Sigmoid colon (tissue), 7 donors: ENCODE data around the gene IL36B. TPM values are rescaled to one million over a fixed set of nuclear protein-coding genes. Genes with fewer than 3 reads are reported as not detected.

Experiments
- DNase-seq: peaks from one replicate; pipeline ENCODE4 v3.0.0-alpha.2; 2019
- H3K27ac ChIP-seq, 4 donors: fragments of 200-600 bp; sonication (generic); one replicate each; pipeline ENCODE4 v1.5.1; 2016 to 2019; ENCODE audit warnings: mild to moderate bottlenecking in 1 of 4
- H3K27me3 ChIP-seq, 3 donors: fragments of 200-600 bp; sonication (generic); one replicate each; pipeline ENCODE4 v1.5.1; 2019; ENCODE audit warnings: mild to moderate bottlenecking in 1 of 3
- H3K36me3 ChIP-seq, 4 donors: fragments of 200-600 bp; sonication (generic); one replicate each; pipeline ENCODE4 v1.5.1; 2016 to 2019
- H3K4me1 ChIP-seq, 4 donors: fragments of 200-600 bp; sonication (generic); one replicate each; pipeline ENCODE4 v1.5.1; 2017 to 2019
- H3K4me3 ChIP-seq, 4 donors: fragments of 200-600 bp; sonication (generic); one replicate each; pipeline ENCODE4 v1.5.1; 2017 to 2019; ENCODE audit warnings: mild to moderate bottlenecking in 2 of 4, moderate library complexity in 1 of 4
- H3K9me3 ChIP-seq, 4 donors: fragments of 200-600 bp in 3 of 4; sonication (generic) in 3 of 4; one replicate each; pipeline versions ENCODE4 v1.5.1 to v1.6.1; 2013 to 2019
- CTCF ChIP-seq, 4 experiments: fragments of 450-650 bp in 3 of 4; fragments of 200-600 bp in 1 of 4; IDR thresholded peaks; one replicate each; pipeline ENCODE4 v1.5.1; 2016 to 2019; ENCODE audit warnings: antibody characterized with exemption in 4 of 4, mild to moderate bottlenecking in 3 of 4, moderate library complexity in 2 of 4
- EP300 ChIP-seq, 4 donors: sonication (generic); formaldehyde crosslinking; IDR thresholded peaks; one replicate each; pipeline ENCODE4 v1.6.1; 2017; ENCODE audit warnings: antibody characterized with exemption in 4 of 4
- POLR2A ChIP-seq, 2 donors: fragments of 450-650 bp; IDR thresholded peaks; one replicate each; pipeline ENCODE4 v1.6.1; 2016; ENCODE audit warnings: antibody characterized with exemption in 2 of 2, mild to moderate bottlenecking in 2 of 2, moderate library complexity in 2 of 2
- POLR2AphosphoS5 ChIP-seq, 4 donors: sonication (generic); formaldehyde crosslinking; IDR thresholded peaks; one replicate each; pipeline ENCODE4 v1.6.1; 2017; ENCODE audit warnings: antibody characterized with exemption in 4 of 4
- WGBS, 2 donors: extraction: QIAGEN DNeasy Blood & Tissue Kit; methylation state at CpG; one replicate each; pipeline ENCODE4 v1.1.7; 2013; 5-methylcytosine and 5-hydroxymethylcytosine counted together
- intact Hi-C: fragments of 100-400 bp; cut with DNase I; formaldehyde crosslinking; loops from one replicate; pipeline ENCODE4 v1.15.1; 2023
- polyA plus RNA-seq, 3 donors: library from polyadenylated mRNA; stranded (reverse); fragments of 200-250 nt; gene quantifications; one replicate each; pipeline ENCODE4 v1.2.3, GENCODE V29; 2013
- total RNA-seq, 4 donors: library from RNA; depleted of rRNA; stranded (reverse); fragments of >200 nt; gene quantifications; one replicate each; pipeline ENCODE4 v1.1.0, GENCODE V29; 2016
- donor health status: healthy with polysubstance abuse.
- donor health status: Bipolar disorder and iron deficiency.
- donor health status: healthy.

IL36B gene
- total and polyA plus RNA-seq, 7 donors: not detected

GRCh38 chr2:113002677-113003076, 50.0 kb downstream of the IL36B start:
- no peaks in the 10 kb centered on the region for H3K36me3 ChIP-seq
- H3K27me3 ChIP-seq: no peaks in the 10 kb centered on the region
- DNase-seq: no peak
- 75 to 78% methylated on average over 2 of the region's 2 CpGs for WGBS, 2 donors
- H3K4me1 ChIP-seq: no peaks in the 10 kb centered on the region
- no peak overlapping the region for H3K4me3 ChIP-seq
- no peak for TF ChIP-seq POLR2AphosphoS5 (IDR thresholded peaks at IDR 0.05)
- TF ChIP-seq CTCF (IDR thresholded peaks at IDR 0.05): no peak
- no peak for TF ChIP-seq EP300 (IDR thresholded peaks at IDR 0.05)
- no peak for TF ChIP-seq POLR2A (IDR thresholded peaks at IDR 0.05)
- peaks cover 0 to 13% (median 4%) of the 10 kb centered on the region in 4 donors for H3K9me3 ChIP-seq
- H3K27ac ChIP-seq: no peak overlapping the region
- intact Hi-C loops: no loop called here

- H3K4me3 ChIP-seq: no peak overlapping the region
- intact Hi-C loops: no loop called here
Observed at GRCh38 chr2:113000436-113000835, 52.2 kb downstream of the IL36B start.

GRCh38 chr2:112997151-112997550, 55.5 kb downstream of the IL36B start:
- 69 to 78% methylated on average over 1 of the region's 1 CpG for WGBS, 2 donors

More at GRCh38 chr2:113000436-113000835, 52.2 kb downstream of the IL36B start:
- no peak for DNase-seq
- no peaks in the 10 kb centered on the region for H3K27me3 ChIP-seq
- peaks cover 0 to 13% (median 4%) of the 10 kb centered on the region in 4 donors for H3K9me3 ChIP-seq
- WGBS, 2 donors: 61 to 89% methylated on average over 1 of the region's 1 CpG
- no peaks in the 10 kb centered on the region for H3K36me3 ChIP-seq
- H3K27ac ChIP-seq: no peak overlapping the region
- TF ChIP-seq CTCF (IDR thresholded peaks at IDR 0.05): no peak
- H3K4me1 ChIP-seq: no peaks in the 10 kb centered on the region

GRCh38 chr2:112996635-112997034, 56.0 kb downstream of the IL36B start:
- Histone ChIP-seq H3K27ac (no peak overlapping the region), H3K36me3 (no peaks in the 10 kb centered on the region), H3K27me3 (no peaks in the 10 kb centered on the region), H3K4me1 (no peaks in the 10 kb centered on the region), H3K9me3 (peaks cover 0 to 16% (median 12%) of the 10 kb centered on the region in 4 donors), H3K4me3 (no peak overlapping the region)
- DNase-seq: no peak
- intact Hi-C loops: no loop called here
- TF ChIP-seq POLR2A (IDR thresholded peaks at IDR 0.05) (no peak), CTCF (IDR thresholded peaks at IDR 0.05) (no peak), POLR2AphosphoS5 (IDR thresholded peaks at IDR 0.05) (no peak), EP300 (IDR thresholded peaks at IDR 0.05) (no peak)
- 43 to 72% methylated on average over 6 of the region's 6 CpGs for WGBS, 2 donors

More at GRCh38 chr2:112997151-112997550, 55.5 kb downstream of the IL36B start:
- H3K27ac ChIP-seq: no peak overlapping the region
- H3K4me1 ChIP-seq: no peaks in the 10 kb centered on the region
- peaks cover 0 to 13% (median 10%) of the 10 kb centered on the region in 4 donors for H3K9me3 ChIP-seq
- intact Hi-C loops: no loop called here
- H3K4me3 ChIP-seq: no peak overlapping the region
- H3K27me3 ChIP-seq: no peaks in the 10 kb centered on the region
- no peak for TF ChIP-seq POLR2A (IDR thresholded peaks at IDR 0.05)
- TF ChIP-seq POLR2AphosphoS5 (IDR thresholded peaks at IDR 0.05): no peak
- no peak for TF ChIP-seq CTCF (IDR thresholded peaks at IDR 0.05)
- no peak for TF ChIP-seq EP300 (IDR thresholded peaks at IDR 0.05)
- no peak for DNase-seq
- no peaks in the 10 kb centered on the region for H3K36me3 ChIP-seq

- Histone ChIP-seq H3K36me3 (no peaks in the 10 kb centered on the region), H3K27me3 (no peaks in the 10 kb centered on the region)
- WGBS, 2 donors: 83 to 87% methylated on average over 14 of the region's 14 CpGs
Observed at GRCh38 chr2:112995346-112995920, 57.2 kb downstream of the IL36B start.

More at GRCh38 chr2:112995346-112995920, 57.2 kb downstream of the IL36B start:
- Histone ChIP-seq H3K4me3 (no peak overlapping the region), H3K9me3 (peaks cover 0 to 16% (median 9%) of the 10 kb centered on the region in 4 donors), H3K27ac (no peak overlapping the region), H3K4me1 (no peaks in the 10 kb centered on the region)
- no peak for TF ChIP-seq CTCF (IDR thresholded peaks at IDR 0.05)
- TF ChIP-seq POLR2A (IDR thresholded peaks at IDR 0.05): no peak
- TF ChIP-seq POLR2AphosphoS5 (IDR thresholded peaks at IDR 0.05): no peak
- no peak for TF ChIP-seq EP300 (IDR thresholded peaks at IDR 0.05)
- intact Hi-C loops: no loop called here
- no peak for DNase-seq
